ENCODE measurements around the gene LAMTOR5.
"Not testable (repeated sequence)": the region's sequence is repeated elsewhere in the genome, so short reads cannot be mapped to it uniquely, and the experiment has no call there.

LAMTOR5 gene

GRCh38 chr1:110407260-110408210 is at the start of gene LAMTOR5:
Gene LAMTOR5 (minus strand): TSS chr1:110407694. CDS start chr1:110407620, 74 bp downstream.
- DNase-seq (ENCODE audit: low spot score): peak; percentile 86

GRCh38 chr1:110457206-110457605 is 49.7 kb upstream of the LAMTOR5 start:
- no peak for DNase-seq (ENCODE audit: low spot score)

- DNase-seq (ENCODE audit: low spot score): no peak
These were observed 47.7 kb upstream of the LAMTOR5 start for GRCh38 chr1:110455151-110455550.

GRCh38 chr1:110454328-110454727 is 46.8 kb upstream of the LAMTOR5 start:
- DNase-seq (ENCODE audit: low spot score): no peak

GRCh38 chr1:110453829-110454228 is 46.3 kb upstream of the LAMTOR5 start:
- no peak for DNase-seq (ENCODE audit: low spot score)

- DNase-seq (ENCODE audit: low spot score): no peak
These were observed 44.8 kb upstream of the LAMTOR5 start for GRCh38 chr1:110452330-110452729.

GRCh38 chr1:110450929-110451328 is 43.4 kb upstream of the LAMTOR5 start, which contains the start of gene PROK1:
Gene PROK1 (plus strand): TSS chr1:110451149. CDS start chr1:110451217, 68 bp downstream.
- no peak for DNase-seq (ENCODE audit: low spot score)

- DNase-seq (ENCODE audit: low spot score): no peak
These were observed 42.5 kb upstream of the LAMTOR5 start for GRCh38 chr1:110449661-110450651.

GRCh38 chr1:110444561-110444960 is 37.1 kb upstream of the LAMTOR5 start:
- DNase-seq (ENCODE audit: low spot score): no peak

GRCh38 chr1:110443451-110443850 is 36.0 kb upstream of the LAMTOR5 start:
- DNase-seq (ENCODE audit: low spot score): no peak

- no peak for DNase-seq (ENCODE audit: low spot score)
These were observed 34.4 kb upstream of the LAMTOR5 start for GRCh38 chr1:110441888-110442287.

- no peak for DNase-seq (ENCODE audit: low spot score)
These were observed 33.4 kb upstream of the LAMTOR5 start for GRCh38 chr1:110440877-110441276.

- not testable (repeated sequence) for DNase-seq (ENCODE audit: low spot score)
These were observed 32.4 kb upstream of the LAMTOR5 start for GRCh38 chr1:110439873-110440272.

- no peak for DNase-seq (ENCODE audit: low spot score)
These were observed 31.4 kb upstream of the LAMTOR5 start for GRCh38 chr1:110438893-110439292.

- DNase-seq (ENCODE audit: low spot score): not testable (repeated sequence)
These were observed 30.3 kb upstream of the LAMTOR5 start for GRCh38 chr1:110437645-110438299.

GRCh38 chr1:110436635-110437034 is 29.1 kb upstream of the LAMTOR5 start:
- DNase-seq (ENCODE audit: low spot score): no peak

GRCh38 chr1:110434946-110435345 is 27.5 kb upstream of the LAMTOR5 start:
- DNase-seq (ENCODE audit: low spot score): no peak

GRCh38 chr1:110433803-110434202 is 26.3 kb upstream of the LAMTOR5 start:
- peak; percentile 20 for DNase-seq (ENCODE audit: low spot score)

GRCh38 chr1:110433213-110433612 is 25.7 kb upstream of the LAMTOR5 start:
- no peak for DNase-seq (ENCODE audit: low spot score)

- no peak for DNase-seq (ENCODE audit: low spot score)
These were observed 23.4 kb upstream of the LAMTOR5 start for GRCh38 chr1:110430901-110431300.

GRCh38 chr1:110430366-110430765 is 22.9 kb upstream of the LAMTOR5 start:
- no peak for DNase-seq (ENCODE audit: low spot score)

GRCh38 chr1:110428946-110429345 is 21.5 kb upstream of the LAMTOR5 start:
- DNase-seq (ENCODE audit: low spot score): no peak
